Measurements from ENCODE around the gene P2RY8.

GRCh38 chrX:1443496-1444075 lies 93.4 kb downstream of the P2RY8 start:
- TF ChIP-seq CTCF (IDR thresholded peaks at IDR 0.05; ENCODE audit: insufficient read depth, low read length), result no peak
- TF ChIP-seq POLR2AphosphoS5 (IDR thresholded peaks at IDR 0.05; ENCODE audit: low read depth), result no peak
- TF ChIP-seq SPI1 (IDR thresholded peaks at IDR 0.05; ENCODE audit: borderline replicate concordance, low read depth), result no peak
- TF ChIP-seq REST (IDR thresholded peaks at IDR 0.05; ENCODE audit: insufficient replicate concordance, low read depth), result no peak
